T-helper 1 cell treated with Interleukin-12 subunit alpha and Interleukin-12 subunit beta and Interleukin-4 antibody, amounts not matched to agents 30 ng/mL and 1 ng/mL, for 36 hours (primary cell): Measurements from ENCODE around the gene PRAF2. TPM values are rescaled to one million over a fixed set of nuclear protein-coding genes. Genes with fewer than 3 reads are reported as not detected.

ENCODE experiments used
- intact Hi-C: fragments of 100-400 bp; cut with micrococcal nuclease; formaldehyde crosslinking; loops from one replicate; pipeline ENCODE4 v1.15.1; 2024
- total RNA-seq: library from RNA; stranded (reverse); gene quantifications from 2 replicates; pipeline ENCODE4 v1.2.3, GENCODE V29; 2022

PRAF2 gene
- total RNA-seq, 1 donor from 2014 or later, result 20.9 TPM

DNA sequence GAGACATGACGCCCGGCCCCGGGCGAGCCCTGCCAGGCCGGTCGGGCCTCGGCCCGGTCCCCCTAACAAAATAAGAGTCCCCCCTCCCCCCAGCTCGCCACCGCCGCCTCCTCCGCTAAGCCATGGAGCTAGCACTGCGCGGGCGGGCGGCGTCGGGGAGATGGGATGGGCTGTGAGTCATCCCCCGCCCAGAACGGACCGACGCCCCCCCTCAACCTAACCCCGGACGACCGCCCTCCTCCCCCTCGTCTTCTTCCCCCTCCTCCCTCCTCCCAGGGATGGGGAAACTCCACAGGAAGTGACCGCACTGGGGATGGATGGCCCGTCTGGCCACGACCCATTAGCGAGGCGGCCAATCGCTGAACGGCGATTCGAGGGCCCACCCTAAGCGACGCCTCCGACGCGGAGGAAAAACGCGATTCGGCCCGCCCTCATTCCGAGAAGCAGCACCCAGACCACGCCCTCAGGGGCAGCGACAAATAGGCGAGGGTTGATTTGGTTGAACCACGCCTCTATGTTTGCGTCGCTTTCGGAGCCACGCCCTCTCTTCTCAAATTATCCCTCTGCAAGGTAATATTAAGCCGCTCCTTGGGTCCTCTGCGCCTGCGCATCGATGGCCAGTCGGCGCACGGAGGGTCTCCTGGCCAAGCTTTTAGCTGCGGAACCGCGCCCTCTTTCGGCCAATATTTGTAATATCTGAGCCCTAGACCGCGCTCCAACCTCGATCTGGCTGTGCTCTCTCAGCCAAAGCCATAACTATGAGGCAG lies 30.4 kb downstream of the PRAF2 start, which contains the start of gene TFE3:
Gene TFE3, minus strand, starts transcription at position 138 of the 767 bp plus-strand sequence. Its CDS starts 131 bp downstream, at position 7.
- intact Hi-C loops, result loop anchor here (1.0 to 5.0 kb wide), 18 partner anchors 10 to 566 kb away; partner anchors contain the start of genes EBP, FTSJ1, GPKOW and GRIPAP1

DNA sequence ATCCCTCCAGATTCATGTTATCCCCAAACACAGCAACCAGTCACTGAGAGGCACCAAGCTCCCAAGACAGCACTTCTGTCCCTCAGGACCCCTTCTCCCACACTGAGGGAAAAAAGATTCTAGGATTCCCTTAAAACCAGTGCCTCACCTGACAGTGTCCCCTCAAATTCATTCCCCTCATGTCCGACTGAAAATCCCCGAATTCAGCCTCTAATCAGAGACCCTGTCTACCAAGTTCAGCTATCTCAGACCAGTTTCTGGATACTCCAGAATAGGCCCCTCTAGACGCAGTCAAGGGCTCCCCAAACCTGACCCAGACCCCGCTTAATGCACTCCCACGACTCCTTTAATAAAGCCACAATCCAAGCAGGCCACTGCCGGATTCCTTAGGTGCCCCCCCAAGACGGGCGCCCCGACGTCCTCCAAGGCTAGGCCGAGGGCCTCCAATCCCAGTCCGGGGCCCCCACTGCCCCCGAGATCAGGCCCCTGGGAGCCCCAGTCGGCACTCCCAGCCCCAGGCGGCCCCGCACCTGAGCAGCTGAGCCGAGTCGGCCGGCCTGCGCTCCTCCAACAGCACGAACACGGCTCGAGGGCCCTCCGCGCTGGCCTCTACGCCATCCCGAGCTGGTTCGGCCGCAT lies 31.1 kb downstream of the PRAF2 start:
- intact Hi-C loops, result loop anchor here (1.0 to 5.0 kb wide), 18 partner anchors 11 to 565 kb away; partner anchors contain the start of genes EBP, FTSJ1, GPKOW and GRIPAP1

- intact Hi-C loops, result loop anchor here (2.0 to 5.0 kb wide), 4 partner anchors 115 to 565 kb away; partner anchors contain the start of genes FTSJ1 and WDR13
These were observed 31.8 kb downstream of the PRAF2 start for GRCh38 chrX:49041744-49042580.

GRCh38 chrX:49040376-49040955 lies 33.3 kb downstream of the PRAF2 start:
- intact Hi-C loops, result loop anchor here (1.0 to 5.0 kb wide), 3 partner anchors 117 to 563 kb away; partner anchors contain the start of gene FTSJ1

DNA sequence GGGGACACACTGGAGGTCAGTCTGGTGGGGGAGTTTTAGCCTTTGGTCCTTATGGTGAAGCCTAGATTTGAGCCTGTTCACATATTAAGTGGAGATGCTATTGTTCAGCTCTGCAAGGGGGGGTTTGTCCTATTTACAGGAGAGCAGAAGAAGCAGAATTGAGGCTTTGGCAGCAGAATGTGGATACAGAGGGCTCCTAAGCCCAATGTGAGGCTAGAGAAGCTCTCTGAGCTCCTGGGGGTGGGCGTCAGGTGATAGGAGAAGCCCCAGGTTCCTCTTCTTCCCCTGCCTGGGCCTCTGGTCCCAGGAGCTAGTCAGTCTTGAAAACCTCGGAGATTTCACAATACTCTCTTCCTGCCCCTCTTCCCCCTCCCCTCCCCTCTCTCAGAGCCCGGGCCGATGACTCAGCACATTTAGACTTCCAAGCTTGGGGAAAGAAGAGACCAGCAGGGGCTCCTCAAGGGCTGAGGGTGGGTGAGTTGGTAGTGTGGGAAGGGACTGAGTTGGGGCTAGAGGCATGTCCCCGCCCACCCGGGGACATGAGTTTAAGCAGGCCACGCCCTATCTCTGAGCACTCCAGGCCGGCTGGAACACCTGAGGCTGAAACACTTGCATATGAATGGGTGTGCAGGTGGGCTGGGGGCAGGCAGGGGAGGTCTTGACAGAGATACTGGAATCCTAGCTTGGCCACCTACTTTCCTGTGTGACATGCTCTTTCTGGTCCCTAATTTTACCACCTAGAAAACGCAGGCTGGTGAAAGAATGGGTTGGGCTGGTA lies 34.0 kb downstream of the PRAF2 start:
- intact Hi-C loops, result loop anchor here (1.0 to 5.0 kb wide), 3 partner anchors 118 to 562 kb away; partner anchors contain the start of gene FTSJ1

DNA sequence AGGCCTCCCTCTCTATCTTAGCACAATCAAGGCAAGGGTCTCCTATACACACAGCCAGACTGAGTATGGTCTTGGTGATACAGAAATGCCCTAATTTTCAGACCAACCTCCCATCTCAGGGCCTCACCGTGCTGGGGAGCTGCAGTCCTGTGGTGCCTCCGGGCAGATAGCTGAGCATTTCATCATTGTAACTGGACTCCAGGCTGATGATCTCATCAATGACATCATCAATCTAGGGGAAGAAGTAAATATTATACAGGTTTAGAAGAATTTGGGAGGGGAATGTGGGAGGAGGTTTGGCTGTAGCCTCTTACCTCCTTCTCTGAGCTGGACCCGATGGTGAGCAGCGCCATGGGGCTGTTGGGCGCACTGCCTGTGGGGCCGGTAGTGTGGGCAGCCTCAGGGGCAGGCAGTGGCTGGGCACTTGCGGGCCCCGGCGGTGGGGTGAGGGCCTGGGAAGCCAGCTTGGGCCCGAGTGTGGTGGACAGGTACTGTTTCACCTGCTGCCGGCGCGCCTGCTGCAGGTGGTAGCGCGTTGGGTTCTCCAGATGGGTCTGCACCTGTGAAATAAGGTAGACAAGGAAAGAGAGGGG lies 35.8 kb downstream of the PRAF2 start:
- intact Hi-C loops, result no loop called here

- intact Hi-C loops, result no loop called here
These were observed 43.5 kb downstream of the PRAF2 start for GRCh38 chrX:49030283-49030682.

DNA sequence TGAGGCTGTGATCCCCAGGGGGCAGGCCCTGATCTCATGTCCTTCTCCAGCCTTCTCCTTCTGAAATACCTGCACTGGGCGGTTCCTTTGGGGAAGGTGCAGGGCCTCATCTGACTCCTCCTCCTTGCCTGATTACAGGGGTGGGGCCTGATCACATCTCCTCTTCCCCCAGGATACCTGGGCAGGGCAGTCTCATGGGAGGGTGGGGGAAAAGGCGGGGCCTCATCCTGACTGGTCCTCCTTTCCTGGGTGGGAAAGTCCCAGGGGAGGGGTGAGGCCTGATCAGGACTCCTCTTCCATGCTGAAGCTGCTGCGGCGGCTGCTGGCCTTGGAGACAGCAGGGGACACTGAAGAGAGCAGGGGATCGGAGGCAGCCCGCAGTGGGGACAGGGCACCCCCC lies 43.9 kb downstream of the PRAF2 start:
- intact Hi-C loops, result no loop called here

Other genes starting within 250 kb of the PRAF2 start
- gene ERAS, start 247.5 kb downstream of the PRAF2 start, total RNA-seq, result not detected in 2 replicates
- 0.56 and 0.78 TPM in 2 replicates for gene PCSK1N, start 238.4 kb downstream of the PRAF2 start, total RNA-seq
- 48.0 and 49.4 TPM in 2 replicates for gene TIMM17B, start 176.2 kb downstream of the PRAF2 start, total RNA-seq
- 88.9 and 92.0 TPM in 2 replicates for gene PQBP1, start 176.1 kb downstream of the PRAF2 start, total RNA-seq
- 22.8 and 25.6 TPM in 2 replicates for gene SLC35A2, start 162.4 kb downstream of the PRAF2 start, total RNA-seq
- 342 and 350 TPM in 2 replicates for gene PIM2, start 155.0 kb downstream of the PRAF2 start, total RNA-seq
- 68.4 and 71.1 TPM in 2 replicates for gene OTUD5, start 116.4 kb downstream of the PRAF2 start, total RNA-seq
- 5.0 and 6.3 TPM in 2 replicates for gene KCND1, start 102.2 kb downstream of the PRAF2 start, total RNA-seq
- gene GRIPAP1, start 71.7 kb downstream of the PRAF2 start, total RNA-seq, result 103 and 110 TPM in 2 replicates
- 46.6 and 50.9 TPM in 2 replicates for gene TFE3, start 30.6 kb downstream of the PRAF2 start, total RNA-seq
- 6.5 and 8.3 TPM in 2 replicates for gene CCDC120, start 15.0 kb downstream of the PRAF2 start, total RNA-seq
- gene WDR45, start 5.9 kb upstream of the PRAF2 start, total RNA-seq, result 68.7 and 71.5 TPM in 2 replicates
- 32.6 and 33.2 TPM in 2 replicates for gene GPKOW, start 49.7 kb upstream of the PRAF2 start, total RNA-seq
- gene MAGIX, start 88.8 kb upstream of the PRAF2 start, total RNA-seq, result 2.0 and 2.4 TPM in 2 replicates
- 89.0 and 90.7 TPM in 2 replicates for gene PLP2, start 97.9 kb upstream of the PRAF2 start, total RNA-seq
- gene PRICKLE3, start 112.4 kb upstream of the PRAF2 start, total RNA-seq, result 18.6 and 18.9 TPM in 2 replicates
- gene SYP, start 126.2 kb upstream of the PRAF2 start, total RNA-seq, result 2.7 and 3.3 TPM in 2 replicates
- gene CACNA1F, start 159.3 kb upstream of the PRAF2 start, total RNA-seq, result 0.22 TPM in 2 replicates
- 30.2 and 32.4 TPM in 2 replicates for gene CCDC22, start 161.5 kb upstream of the PRAF2 start, total RNA-seq
- gene FOXP3, start 190.7 kb upstream of the PRAF2 start, total RNA-seq, result 19.9 and 20.4 TPM in 2 replicates
- 10.1 and 13.0 TPM in 2 replicates for gene PPP1R3F, start 195.8 kb upstream of the PRAF2 start, total RNA-seq
- gene GAGE10, start 229.6 kb upstream of the PRAF2 start, total RNA-seq, result not detected in 2 replicates
- gene GAGE12J, start 248.0 kb upstream of the PRAF2 start, total RNA-seq, result not detected in 2 replicates